ENCODE data around the gene NPAS1. TPM values are rescaled to one million over a fixed set of nuclear protein-coding genes. Genes with fewer than 3 reads are reported as not detected.

Gene NPAS1
- total RNA-seq, 1 donor from 2014 or later: not detected

DNA sequence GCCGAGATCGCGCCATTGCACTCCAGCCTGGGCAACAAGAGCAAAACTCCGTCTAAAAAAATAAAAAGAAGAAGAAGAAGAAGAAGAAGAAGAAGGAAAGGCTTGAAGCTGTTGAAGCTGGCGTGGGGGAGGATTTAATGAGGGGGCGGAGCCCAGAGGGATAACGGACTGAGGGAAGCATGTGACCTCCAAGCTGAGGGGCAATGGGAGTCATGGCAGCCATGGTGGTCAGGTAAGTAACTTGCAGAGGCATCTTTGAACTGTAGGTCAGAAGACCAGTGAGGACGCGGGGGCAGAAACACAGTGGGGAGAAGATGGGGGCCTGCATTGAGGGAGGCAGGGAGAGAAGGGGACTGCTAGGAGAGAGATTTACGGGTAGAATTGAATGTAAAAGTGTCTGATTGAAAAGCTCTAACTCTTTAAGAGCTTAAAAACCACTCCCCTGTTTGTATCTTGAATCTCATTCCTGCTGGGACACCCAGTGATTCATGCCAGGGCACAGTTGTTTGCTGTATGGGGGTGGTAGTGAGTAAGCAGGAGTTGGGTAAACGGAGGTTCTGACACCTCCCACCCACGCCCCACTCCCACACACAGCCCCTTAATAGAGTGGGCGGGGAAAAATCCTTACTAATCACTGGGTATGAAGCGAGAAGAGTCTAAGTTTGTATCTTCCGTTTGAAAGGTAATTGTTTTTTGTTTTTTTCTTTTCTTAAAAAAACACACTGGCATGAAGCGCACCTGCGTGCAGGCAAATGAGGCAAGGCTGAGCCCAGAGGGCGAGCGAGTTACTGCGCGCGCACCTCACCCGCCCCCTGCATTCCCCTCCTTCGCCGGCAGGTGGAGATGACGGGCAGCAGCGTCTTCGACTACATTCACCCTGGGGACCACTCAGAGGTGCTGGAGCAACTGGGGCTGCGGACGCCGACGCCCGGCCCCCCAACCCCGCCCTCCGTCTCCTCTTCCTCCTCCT lies 15.8 kb downstream of the NPAS1 start:
- peak overlapping the region; percentile 65 for H3K4me3 ChIP-seq
- DNase-seq: peak; percentile 84
- no peaks in the 10 kb centered on the region for H3K36me3 ChIP-seq
- H3K27me3 ChIP-seq (ENCODE audit: low read depth): peaks cover 43% of the 10 kb centered on the region
- intact Hi-C loops (cut with micrococcal nuclease): no loop called here
- H3K9me3 ChIP-seq (replicated peaks): no peaks in the 10 kb centered on the region
- peak overlapping the region; percentile 40 for H3K27ac ChIP-seq (replicated peaks)
- TF ChIP-seq, protein P1, sequence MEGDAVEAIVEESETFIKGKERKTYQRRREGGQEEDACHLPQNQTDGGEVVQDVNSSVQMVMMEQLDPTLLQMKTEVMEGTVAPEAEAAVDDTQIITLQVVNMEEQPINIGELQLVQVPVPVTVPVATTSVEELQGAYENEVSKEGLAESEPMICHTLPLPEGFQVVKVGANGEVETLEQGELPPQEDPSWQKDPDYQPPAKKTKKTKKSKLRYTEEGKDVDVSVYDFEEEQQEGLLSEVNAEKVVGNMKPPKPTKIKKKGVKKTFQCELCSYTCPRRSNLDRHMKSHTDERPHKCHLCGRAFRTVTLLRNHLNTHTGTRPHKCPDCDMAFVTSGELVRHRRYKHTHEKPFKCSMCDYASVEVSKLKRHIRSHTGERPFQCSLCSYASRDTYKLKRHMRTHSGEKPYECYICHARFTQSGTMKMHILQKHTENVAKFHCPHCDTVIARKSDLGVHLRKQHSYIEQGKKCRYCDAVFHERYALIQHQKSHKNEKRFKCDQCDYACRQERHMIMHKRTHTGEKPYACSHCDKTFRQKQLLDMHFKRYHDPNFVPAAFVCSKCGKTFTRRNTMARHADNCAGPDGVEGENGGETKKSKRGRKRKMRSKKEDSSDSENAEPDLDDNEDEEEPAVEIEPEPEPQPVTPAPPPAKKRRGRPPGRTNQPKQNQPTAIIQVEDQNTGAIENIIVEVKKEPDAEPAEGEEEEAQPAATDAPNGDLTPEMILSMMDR (IDR thresholded peaks at IDR 0.05; ENCODE audit: borderline replicate concordance): peak; percentile 98
- H3K4me1 ChIP-seq: peaks cover 15% of the 10 kb centered on the region

DNA sequence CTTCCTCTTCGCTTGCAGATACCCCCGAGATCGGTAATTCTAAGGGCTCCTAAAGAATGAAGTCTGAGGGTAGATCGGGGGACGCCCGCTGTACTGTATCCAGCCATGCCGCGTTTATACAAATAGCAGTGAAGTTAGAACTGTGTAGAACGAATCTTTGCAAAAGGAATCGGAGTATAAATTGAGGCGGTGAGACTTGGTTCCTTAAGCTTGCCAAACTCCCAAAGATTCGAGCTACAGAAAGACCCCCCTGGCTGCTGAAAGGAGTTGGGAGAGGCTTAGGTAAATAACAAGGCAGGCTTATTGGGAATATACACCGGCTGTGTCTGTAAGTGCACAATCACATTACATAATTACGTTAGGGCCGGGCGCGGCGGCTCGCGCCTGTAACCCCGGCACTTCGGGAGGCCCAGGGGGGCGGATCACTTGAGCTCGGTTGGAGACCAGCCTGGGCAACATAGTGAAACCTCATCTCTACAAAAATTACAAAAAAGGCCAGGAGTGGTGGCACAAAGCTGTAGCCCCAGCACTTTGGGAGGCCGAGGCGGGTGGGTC lies 16.5 kb downstream of the NPAS1 start:
- peak overlapping the region; percentile 65 for H3K4me3 ChIP-seq
- peaks cover 15% of the 10 kb centered on the region for H3K4me1 ChIP-seq
- H3K27me3 ChIP-seq (ENCODE audit: low read depth): peaks cover 35% of the 10 kb centered on the region
- H3K27ac ChIP-seq (replicated peaks): peak overlapping the region; percentile 40
- intact Hi-C loops (cut with micrococcal nuclease): no loop called here
- H3K9me3 ChIP-seq (replicated peaks): no peaks in the 10 kb centered on the region
- no peaks in the 10 kb centered on the region for H3K36me3 ChIP-seq
- no peak for DNase-seq
- TF ChIP-seq, protein P1 (IDR thresholded peaks at IDR 0.05; ENCODE audit: borderline replicate concordance): no peak

DNA sequence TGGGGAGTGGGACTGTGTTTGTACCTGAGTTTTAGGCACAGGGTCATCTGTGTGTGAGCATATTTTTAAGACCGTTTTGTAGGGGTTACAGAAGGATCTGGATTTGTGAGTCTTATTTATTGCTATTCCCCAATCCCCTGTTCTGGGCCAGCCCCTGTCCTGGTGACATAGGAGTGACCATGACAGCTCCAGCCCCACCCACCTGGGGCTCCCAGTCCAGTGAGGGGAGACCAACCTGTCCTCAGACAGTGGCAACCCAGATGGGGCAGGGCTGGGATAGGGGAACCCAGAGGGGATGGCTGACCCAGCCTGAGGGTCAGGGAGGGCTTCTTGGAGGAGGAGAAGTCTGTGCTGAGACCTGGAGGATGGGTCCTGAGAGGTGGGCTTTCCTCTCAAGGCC lies 18.1 kb downstream of the NPAS1 start:
- Histone ChIP-seq H3K27me3 (ENCODE audit: low read depth) (peaks cover 20% of the 10 kb centered on the region), H3K27ac (replicated peaks) (no peak overlapping the region), H3K36me3 (no peaks in the 10 kb centered on the region), H3K9me3 (replicated peaks) (no peaks in the 10 kb centered on the region), H3K4me3 (no peak overlapping the region), H3K4me1 (peaks cover 15% of the 10 kb centered on the region)
- DNase-seq: no peak
- intact Hi-C loops (cut with micrococcal nuclease): no loop called here
- TF ChIP-seq, protein P1 (IDR thresholded peaks at IDR 0.05; ENCODE audit: borderline replicate concordance): no peak

DNA sequence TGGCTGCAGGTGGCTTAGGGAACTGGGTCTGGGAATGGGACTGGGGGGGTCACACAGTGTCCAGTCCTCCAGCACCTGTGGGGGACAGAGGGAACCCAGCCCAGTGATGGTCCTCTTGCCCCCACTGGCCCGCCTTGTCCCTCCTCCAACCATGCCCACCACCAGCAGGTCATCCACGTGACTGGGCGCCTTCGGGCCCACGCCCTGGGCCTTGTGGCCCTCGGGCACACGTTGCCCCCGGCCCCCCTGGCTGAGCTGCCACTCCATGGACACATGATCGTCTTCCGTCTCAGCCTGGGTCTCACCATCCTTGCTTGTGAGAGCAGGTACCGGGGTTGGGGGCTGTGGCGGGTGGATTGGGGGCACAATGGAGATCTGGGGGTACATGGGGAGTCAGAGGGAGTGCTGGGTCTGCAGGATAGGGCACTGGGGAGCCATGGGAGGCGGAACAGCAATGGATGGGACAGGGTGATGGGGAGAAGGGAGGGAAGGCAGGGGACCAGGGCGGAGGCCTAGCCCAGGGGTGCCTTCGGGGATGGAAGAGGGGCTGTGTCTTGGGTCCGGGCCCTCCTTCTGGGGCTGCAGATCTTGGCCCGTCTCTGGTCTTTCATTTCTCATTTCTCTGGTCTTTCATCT lies 19.7 kb downstream of the NPAS1 start:
- intact Hi-C loops (cut with micrococcal nuclease): no loop called here
- Histone ChIP-seq H3K36me3 (no peaks in the 10 kb centered on the region), H3K27ac (replicated peaks) (no peak overlapping the region), H3K9me3 (replicated peaks) (no peaks in the 10 kb centered on the region), H3K27me3 (ENCODE audit: low read depth) (peaks cover 8% of the 10 kb centered on the region), H3K4me1 (peaks cover 15% of the 10 kb centered on the region), H3K4me3 (no peak overlapping the region)
- TF ChIP-seq, protein P1 (IDR thresholded peaks at IDR 0.05; ENCODE audit: borderline replicate concordance): no peak
- no peak for DNase-seq

DNA sequence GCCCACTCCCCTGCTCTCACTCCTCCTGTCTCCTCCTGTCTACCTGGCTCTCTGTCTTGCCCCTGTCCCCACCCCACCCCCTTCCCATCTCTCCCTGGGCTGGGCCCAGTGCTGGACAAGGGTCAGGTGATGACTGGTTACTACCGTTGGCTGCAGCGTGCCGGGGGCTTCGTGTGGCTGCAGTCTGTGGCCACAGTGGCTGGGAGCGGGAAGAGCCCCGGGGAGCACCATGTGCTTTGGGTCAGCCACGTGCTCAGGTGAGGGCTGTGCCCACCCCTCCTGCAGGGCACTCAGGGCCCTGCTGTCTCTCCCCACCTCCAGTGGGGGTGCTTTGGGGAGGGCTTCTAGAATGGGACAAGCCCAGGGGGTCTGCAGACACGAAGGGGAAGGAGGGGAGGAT lies 21.2 kb downstream of the NPAS1 start:
- TF ChIP-seq, protein P1 (IDR thresholded peaks at IDR 0.05; ENCODE audit: borderline replicate concordance): no peak

More for the DNA sequence above, 21.2 kb downstream of the NPAS1 start:
- no peak overlapping the region for H3K27ac ChIP-seq (replicated peaks)
- no peak for DNase-seq
- H3K9me3 ChIP-seq (replicated peaks): no peaks in the 10 kb centered on the region
- intact Hi-C loops (cut with micrococcal nuclease): no loop called here
- H3K27me3 ChIP-seq (ENCODE audit: low read depth): no peaks in the 10 kb centered on the region
- H3K4me3 ChIP-seq: no peak overlapping the region
- peaks cover 7% of the 10 kb centered on the region for H3K4me1 ChIP-seq
- no peaks in the 10 kb centered on the region for H3K36me3 ChIP-seq

All from left ventricle myocardium inferior (tissue), 1 donor.